NB4 (cell line): ENCODE results near the gene FOXF1.

Experiments
- CTCF ChIP-seq: IDR thresholded peaks from one replicate; pipeline ENCODE4 v1.5.1; 2012; ENCODE audit warnings: low read depth, low read length
- POLR2A ChIP-seq: IDR thresholded peaks from 2 replicates; pipeline ENCODE4 v1.6.1; 2011; ENCODE audit warnings: mild to moderate bottlenecking; ENCODE audit not compliant: insufficient read length; ENCODE audit errors: extremely low read depth

- TF ChIP-seq CTCF (no peak), POLR2A (no peak)
These were observed 30.9 kb upstream of the FOXF1 start for GRCh38 chr16:86479419-86479818.
